ENCODE results near the gene TSHZ2.

The TSHZ2 gene

DNA sequence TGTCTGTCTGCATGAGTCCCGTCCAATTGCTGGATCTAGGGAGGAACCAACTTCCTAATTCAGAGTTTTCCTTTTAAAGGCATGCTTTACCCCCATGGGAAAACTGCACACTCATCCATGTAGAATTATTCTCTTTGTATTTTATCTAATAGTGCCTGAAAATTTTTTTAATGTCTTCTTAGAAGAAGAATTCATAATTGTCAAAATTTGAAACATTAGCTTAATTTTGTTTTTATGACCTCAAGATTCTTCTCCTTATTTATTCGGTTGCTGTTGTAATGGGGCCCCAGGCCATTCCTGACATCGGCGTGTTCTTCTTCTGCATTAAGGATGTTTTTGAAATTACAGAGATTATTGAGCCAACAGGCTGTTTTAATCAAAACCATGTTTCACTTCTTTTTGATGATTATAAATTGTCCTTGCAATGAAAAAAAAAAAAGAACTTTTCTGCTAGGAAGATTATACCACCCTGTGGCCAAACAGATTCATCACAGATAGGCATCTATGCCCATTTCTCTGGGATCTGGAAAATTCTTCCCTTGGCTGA is 521.2 kb downstream of the TSHZ2 start:
- TF ChIP-seq, protein P1, sequence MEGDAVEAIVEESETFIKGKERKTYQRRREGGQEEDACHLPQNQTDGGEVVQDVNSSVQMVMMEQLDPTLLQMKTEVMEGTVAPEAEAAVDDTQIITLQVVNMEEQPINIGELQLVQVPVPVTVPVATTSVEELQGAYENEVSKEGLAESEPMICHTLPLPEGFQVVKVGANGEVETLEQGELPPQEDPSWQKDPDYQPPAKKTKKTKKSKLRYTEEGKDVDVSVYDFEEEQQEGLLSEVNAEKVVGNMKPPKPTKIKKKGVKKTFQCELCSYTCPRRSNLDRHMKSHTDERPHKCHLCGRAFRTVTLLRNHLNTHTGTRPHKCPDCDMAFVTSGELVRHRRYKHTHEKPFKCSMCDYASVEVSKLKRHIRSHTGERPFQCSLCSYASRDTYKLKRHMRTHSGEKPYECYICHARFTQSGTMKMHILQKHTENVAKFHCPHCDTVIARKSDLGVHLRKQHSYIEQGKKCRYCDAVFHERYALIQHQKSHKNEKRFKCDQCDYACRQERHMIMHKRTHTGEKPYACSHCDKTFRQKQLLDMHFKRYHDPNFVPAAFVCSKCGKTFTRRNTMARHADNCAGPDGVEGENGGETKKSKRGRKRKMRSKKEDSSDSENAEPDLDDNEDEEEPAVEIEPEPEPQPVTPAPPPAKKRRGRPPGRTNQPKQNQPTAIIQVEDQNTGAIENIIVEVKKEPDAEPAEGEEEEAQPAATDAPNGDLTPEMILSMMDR (IDR thresholded peaks at IDR 0.05; ENCODE audit: low read depth, low read length, missing control alignments), result no peak
- H3K4me3 ChIP-seq (ENCODE audit: low read depth, low read length), result no peak overlapping the region
- no peak for DNase-seq (ENCODE audit: low read depth)

DNA sequence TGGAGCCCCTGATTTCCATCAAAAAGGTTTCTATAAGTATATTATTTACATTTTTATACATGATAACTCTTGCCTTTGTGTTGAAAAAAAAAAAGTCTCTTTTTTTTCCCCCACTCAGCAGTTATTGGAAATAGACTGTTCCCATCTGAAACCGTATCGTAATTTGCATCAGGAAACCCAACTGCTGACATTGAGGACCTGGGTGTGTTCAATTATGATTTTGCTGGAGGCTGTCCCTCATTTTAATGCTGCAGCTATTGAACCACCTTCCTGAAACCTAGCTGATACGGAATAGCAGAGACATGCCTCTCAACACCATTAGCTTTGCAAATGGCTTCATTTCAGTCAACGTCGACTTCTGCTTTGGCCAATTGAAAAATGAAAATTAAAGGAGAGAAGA is 522.6 kb downstream of the TSHZ2 start:
- no peak overlapping the region for H3K4me3 ChIP-seq (ENCODE audit: low read depth, low read length)
- no peak for DNase-seq (ENCODE audit: low read depth)
- TF ChIP-seq, protein P1 (IDR thresholded peaks at IDR 0.05; ENCODE audit: low read depth, low read length, missing control alignments), result no peak

DNA sequence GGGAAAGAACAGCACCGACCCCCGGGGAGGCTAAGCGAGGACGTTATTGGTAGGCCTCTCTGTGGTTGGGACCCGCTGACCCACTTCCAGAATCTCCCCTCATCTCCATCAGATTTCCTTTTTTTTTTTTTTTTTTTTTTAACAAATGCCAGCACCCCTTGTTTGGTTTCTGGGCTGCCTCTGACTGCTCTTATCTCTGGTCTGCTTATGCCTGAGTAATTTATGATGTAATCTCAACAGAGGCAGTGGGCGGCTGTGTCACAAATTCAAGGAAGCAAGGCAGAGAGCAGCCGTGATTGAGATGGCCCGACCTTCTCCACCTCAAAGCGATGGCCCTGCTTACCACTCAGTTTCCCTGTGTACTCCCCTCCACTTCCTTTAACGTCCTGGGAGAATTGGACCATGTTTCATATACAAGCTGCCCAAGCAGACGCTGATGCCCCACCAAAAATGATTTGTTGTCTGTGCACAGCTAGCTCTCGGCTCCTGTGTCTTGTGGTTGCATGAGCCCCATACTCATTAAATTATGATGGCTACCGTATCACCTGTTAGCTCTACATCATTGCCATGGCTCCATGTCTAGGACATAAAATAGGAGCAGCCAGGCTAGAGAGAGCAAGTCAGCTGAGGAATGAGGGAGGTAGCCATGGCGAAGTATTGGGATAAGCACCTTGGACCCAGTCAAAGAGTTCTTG is 523.4 kb downstream of the TSHZ2 start:
- H3K4me3 ChIP-seq (ENCODE audit: low read depth, low read length), result no peak overlapping the region
- no peak for DNase-seq (ENCODE audit: low read depth)
- TF ChIP-seq, protein P1 (IDR thresholded peaks at IDR 0.05; ENCODE audit: low read depth, low read length, missing control alignments), result no peak

DNA sequence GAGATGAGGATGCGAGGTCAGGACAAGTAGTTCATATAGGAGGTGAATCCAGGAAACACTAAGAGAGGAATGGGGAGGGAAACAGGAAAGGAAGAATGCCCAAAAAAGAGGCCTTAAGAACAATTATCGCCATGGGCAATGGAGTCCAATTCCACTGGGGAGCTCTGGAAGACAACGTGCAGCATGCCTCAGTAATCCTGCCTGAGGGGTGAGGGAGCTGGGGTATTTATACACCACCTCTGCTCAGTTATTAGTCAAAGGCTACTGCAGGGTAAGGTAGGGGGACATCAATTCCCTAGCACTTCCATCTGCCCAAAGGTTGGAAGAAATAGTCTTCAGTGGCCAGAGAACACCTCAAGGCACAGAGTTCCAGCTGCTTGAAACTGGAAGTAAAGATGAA is 525.1 kb downstream of the TSHZ2 start:
- TF ChIP-seq, protein P1 (IDR thresholded peaks at IDR 0.05; ENCODE audit: low read depth, low read length, missing control alignments), result no peak
- no peak overlapping the region for H3K4me3 ChIP-seq (ENCODE audit: low read depth, low read length)

DNA sequence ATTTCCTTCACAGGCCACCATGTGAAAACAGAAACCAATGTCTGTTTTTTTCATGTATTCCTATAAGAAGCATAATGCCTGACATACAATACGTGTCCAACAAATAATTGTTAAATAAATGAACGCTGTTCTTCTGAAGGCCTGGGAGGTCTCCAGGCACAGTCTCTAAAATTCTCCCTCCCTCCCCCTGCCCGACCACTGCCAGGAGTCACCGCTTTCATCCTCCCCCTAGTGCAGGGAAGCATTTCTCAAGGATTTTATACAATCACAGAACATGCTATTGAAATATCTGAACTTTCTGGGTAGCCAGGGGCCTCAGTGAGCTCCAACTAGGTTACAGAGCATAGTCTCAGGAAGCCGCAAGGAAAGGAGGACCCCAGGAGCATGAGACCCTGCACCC is 526.2 kb downstream of the TSHZ2 start:
- DNase-seq (ENCODE audit: low read depth), result no peak
- H3K4me3 ChIP-seq (ENCODE audit: low read depth, low read length), result no peak overlapping the region
- TF ChIP-seq, protein P1 (IDR thresholded peaks at IDR 0.05; ENCODE audit: low read depth, low read length, missing control alignments), result no peak

More for the DNA sequence above, 525.1 kb downstream of the TSHZ2 start:
- DNase-seq (ENCODE audit: low read depth), result no peak

DNA sequence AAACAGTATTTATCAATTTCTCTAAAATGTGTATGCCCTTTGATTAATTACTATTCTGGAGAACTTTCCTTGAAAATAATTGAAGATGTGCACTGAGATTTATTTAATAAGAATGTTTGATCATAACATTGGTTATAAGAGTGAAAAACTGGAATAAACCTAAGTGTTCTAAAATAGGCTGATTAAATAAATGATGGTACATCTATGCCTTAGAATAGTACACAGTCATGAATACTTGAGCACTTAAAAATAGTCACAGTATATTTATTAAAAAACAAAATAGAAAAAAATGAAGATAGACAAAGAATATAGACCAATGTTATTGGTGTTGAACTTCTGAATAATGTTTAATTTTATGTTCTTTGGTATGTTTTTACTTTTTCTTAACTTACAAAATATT is 528.5 kb downstream of the TSHZ2 start:
- no peak overlapping the region for H3K4me3 ChIP-seq (ENCODE audit: low read depth, low read length)
- TF ChIP-seq, protein P1 (IDR thresholded peaks at IDR 0.05; ENCODE audit: low read depth, low read length, missing control alignments), result no peak
- DNase-seq (ENCODE audit: low read depth), result no peak

DNA sequence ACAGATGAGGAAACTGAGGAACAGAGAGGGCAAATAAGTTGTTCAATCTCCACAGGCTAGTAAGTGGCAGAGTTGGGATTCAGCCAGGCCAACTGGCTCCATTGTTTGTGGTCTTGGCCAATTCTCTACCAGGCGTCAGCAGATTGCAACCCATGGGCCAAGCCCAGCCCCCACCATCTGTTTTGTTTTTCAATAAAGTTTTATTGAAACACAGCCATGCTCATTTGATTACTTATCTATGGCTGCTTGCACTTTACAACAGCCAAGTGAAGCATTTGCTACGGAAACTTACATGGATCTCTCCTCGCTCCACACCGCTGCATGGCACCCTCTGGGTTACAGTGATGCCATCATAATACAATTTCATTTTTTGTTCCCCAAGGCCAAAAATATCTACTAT is 530.7 kb downstream of the TSHZ2 start:
- no peak overlapping the region for H3K4me3 ChIP-seq (ENCODE audit: low read depth, low read length)
- DNase-seq (ENCODE audit: low read depth), result no peak
- TF ChIP-seq, protein P1 (IDR thresholded peaks at IDR 0.05; ENCODE audit: low read depth, low read length, missing control alignments), result no peak

Data from GM12864 (cell line).